ENCODE data around the gene INSR. TPM values are rescaled to one million over a fixed set of nuclear protein-coding genes. Genes with fewer than 3 reads are reported as not detected.
A peak's percentile ranks its signal among the peaks of the same experiment; 100 is the strongest.

The INSR gene
- total and polyA plus RNA-seq, 10 of the 15 experiments (the other 5 are each of a cell fraction or from before 2014, with no cell fraction given) = 4.2 to 34.9 (median 13.6) TPM

- FAIRE-seq = no peak
- peaks cover 12% of the 10 kb centered on the region for H3K4me1 ChIP-seq (ENCODE audit: control insufficient read depth, insufficient read depth, low read length)
- H3K79me2 ChIP-seq (ENCODE audit: control insufficient read depth, insufficient read depth, low read length) = peaks cover 40% of the 10 kb centered on the region
- peak overlapping the region; percentile 82 for H3K9ac ChIP-seq (ENCODE audit: control insufficient read depth, insufficient read depth, low read length)
- H3K9me3 ChIP-seq (replicated peaks; ENCODE audit: control insufficient read depth, insufficient read depth, low read length) = no peaks in the 10 kb centered on the region
- POLR2A ChIA-PET = interaction anchor here (0.6 to 1.6 kb wide), 8 partner anchors 22 to 115 kb away, joined by 3 to 6 read pairs (median 4); no protein-coding TSS in a partner anchor
- peak; percentile 53 for ATAC-seq
- no peaks in the 10 kb centered on the region for H3K27me3 ChIP-seq (replicated peaks in 1 of 2; ENCODE audit: control insufficient read depth in 2 of 2, insufficient read depth in 2 of 2, low read length in 1 of 2)
- no peak for DNase-seq (ENCODE audit: low read depth, low spot score)
- peak overlapping the region; percentile 74 for H3K27ac ChIP-seq (ENCODE audit: control insufficient read depth, insufficient read depth)
- CTCF ChIA-PET = interaction anchor here (0.5 to 1.9 kb wide), 3 partner anchors 101 to 225 kb away, joined by 3 to 5 read pairs (median 3); partner anchors contain the start of gene ZNF557
- RAD21 ChIA-PET (ENCODE audit: unreplicated experiment) = interaction anchor here (0.6 to 2.0 kb wide), 11 partner anchors 33 to 142 kb away, joined by 3 to 14 read pairs (median 5); no protein-coding TSS in a partner anchor
- BruUV-seq (replicated peaks) = TSS peak; percentile 94
- WGBS (ENCODE audit: insufficient coverage, insufficient replicate concordance, low lambda C conversion rate, missing lambda C conversion rate) = 6% methylated on average over 33 of the region's 43 CpGs
- no peaks in the 10 kb centered on the region for H4K20me1 ChIP-seq (ENCODE audit: control insufficient read depth, insufficient read depth)
- peak overlapping the region; percentile 94 for H3K4me2 ChIP-seq (ENCODE audit: control insufficient read depth, insufficient read depth)
- H3K4me3 ChIP-seq = peak overlapping the region; percentile 94
- SMC1A ChIA-PET (ENCODE audit: uncharacterized antibody, unreplicated experiment) = interaction anchor here (1.5 to 2.8 kb wide), 2 partner anchors 32 to 94 kb away, joined by 7 to 8 read pairs; no protein-coding TSS in a partner anchor
- H2AFZ ChIP-seq (ENCODE audit: control insufficient read depth, low read depth, low read length) = peak overlapping the region; percentile 86
- no peaks in the 10 kb centered on the region for H3K36me3 ChIP-seq (ENCODE audit: control insufficient read depth in 2 of 2, insufficient read depth in 2 of 2, low read length in 1 of 2)
- in situ Hi-C loops (cut with MboI) = loop anchor here (10.0 kb wide), 1 partner anchor 100 kb away; no protein-coding TSS in a partner anchor
- intact Hi-C loops (cut with micrococcal nuclease; ENCODE audit: unreplicated experiment) = loop anchor here (1.0 to 5.0 kb wide), 3 partner anchors 42 to 96 kb away; no protein-coding TSS in a partner anchor
- TF ChIP-seq MLLT1 (IDR thresholded peaks at IDR 0.05) (peak; percentile 92), YBX1 (IDR thresholded peaks at IDR 0.05) (no peak), ESRRA (IDR thresholded peaks at IDR 0.05; ENCODE audit: low read length) (no peak), EP300 (IDR thresholded peaks at IDR 0.05; ENCODE audit: borderline replicate concordance in 1 of 2, control insufficient read depth in 1 of 2, low read depth in 2 of 2, low read length in 2 of 2) (no peak), ZNF384 (IDR thresholded peaks at IDR 0.05; ENCODE audit: borderline replicate concordance, low read depth, low read length) (peak; percentile 49), BHLHE40 (IDR thresholded peaks at IDR 0.05; ENCODE audit: borderline replicate concordance in 1 of 2, low read depth in 2 of 2, low read length in 1 of 2) (peak; percentile 90 to 94), MXI1 (IDR thresholded peaks at IDR 0.05; ENCODE audit: low read depth, low read length) (peak; percentile 38; the same call in 1 of the 2 replicates), ATF7 (IDR thresholded peaks at IDR 0.05; ENCODE audit: low read depth) (peak; percentile 29; the same call in 1 of the 2 replicates), STAT1 (conservative IDR thresholded peaks at IDR 0.05) (no peak), KDM1A (IDR thresholded peaks at IDR 0.05; ENCODE audit: borderline replicate concordance) (no peak), BCL11A (IDR thresholded peaks at IDR 0.05; ENCODE audit: low read depth, low read length) (no peak), RUNX3 (IDR thresholded peaks at IDR 0.05; ENCODE audit: low read length) (no peak; the same call in 1 of the 2 replicates), PML (IDR thresholded peaks at IDR 0.05; ENCODE audit: low read length) (no peak; the same call in 1 of the 2 replicates), SIN3A (IDR thresholded peaks at IDR 0.05; ENCODE audit: low read depth, low read length) (no peak), EZH2 (IDR thresholded peaks at IDR 0.05; ENCODE audit: borderline replicate concordance, control insufficient read depth, low read depth, low read length) (no peak), POLR2AphosphoS5 (IDR thresholded peaks at IDR 0.05; ENCODE audit: low read length) (peak; percentile 70; the same call in 1 of the 2 replicates), MEF2B (IDR thresholded peaks at IDR 0.05; ENCODE audit: partially characterized antibody, poor library complexity, severe bottlenecking) (peak; percentile 94), CREB1 (IDR thresholded peaks at IDR 0.05; ENCODE audit: low read depth) (no peak; the same call in 1 of the 2 replicates), CTCF (IDR thresholded peaks at IDR 0.05 in 2 of 3, conservative IDR thresholded peaks at IDR 0.05 in 1 of 3; ENCODE audit: control insufficient read depth in 2 of 3, extremely low read depth in 1 of 3, insufficient read depth in 1 of 3, low read depth in 3 of 3, low read length in 3 of 3) (peak; percentile 38 to 61 (median 52); a peak in 5 of 6 replicates)
These were observed 471 bp upstream of the INSR start for GRCh38 chr19:7294558-7295212.

Measured in GM12878 (cell line).